Measurements from ENCODE around the gene TRIO. TPM values are rescaled to one million over a fixed set of nuclear protein-coding genes. Genes with fewer than 3 reads are reported as not detected.

Gene TRIO
- total and polyA plus RNA-seq, 2 donors (not counting 3 experiments of a cell fraction or from before 2014, with no cell fraction given) = 82.9 to 248 TPM

DNA sequence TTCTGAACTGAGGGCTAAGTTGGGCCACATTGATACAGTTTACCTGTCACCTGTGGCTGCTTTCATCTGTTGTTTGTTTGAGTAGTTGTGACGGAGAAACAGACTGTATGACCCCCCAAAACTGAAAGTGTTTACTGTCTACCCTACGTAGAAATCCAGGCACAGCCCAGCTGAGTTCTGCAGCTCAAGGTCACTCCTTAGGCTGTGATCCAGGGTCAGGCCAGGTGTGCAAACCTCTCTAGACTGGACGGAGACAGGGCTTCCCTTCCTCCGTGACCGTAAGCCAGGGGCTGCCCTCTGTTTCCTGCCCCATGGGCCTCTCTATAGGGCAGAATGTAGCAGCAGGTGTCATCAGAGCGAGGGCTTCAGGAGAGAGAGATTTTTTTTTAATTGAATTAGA is 230.5 kb downstream of the TRIO start:
- no peaks in the 10 kb centered on the region for H4K20me1 ChIP-seq (replicated peaks; ENCODE audit: control insufficient read depth, extremely low read depth, insufficient read depth, low read length)
- no peaks in the 10 kb centered on the region for H3K27me3 ChIP-seq (ENCODE audit: control insufficient read depth in 2 of 2, insufficient read depth in 2 of 2, low read length in 2 of 2)
- no peak overlapping the region for H3K27ac ChIP-seq (ENCODE audit: insufficient read depth, low read depth, low read length)
- ChIA-PET POLR2A (no interaction called here), CTCF (interaction anchor here (1.8 to 3.1 kb wide), 2 partner anchors 24 to 275 kb away, joined by 4 to 14 read pairs; no protein-coding TSS in a partner anchor)
- intact Hi-C loops (cut with micrococcal nuclease) (no loop called here), dilution Hi-C loops (cut with MboI; ENCODE audit: extremely low pct_ligation_motif_present, low sequenced_read_pairs) (no loop called here)
- no peaks in the 10 kb centered on the region for H3K9me1 ChIP-seq (replicated peaks; ENCODE audit: control insufficient read depth, extremely low read depth, insufficient read depth, low read length)
- FAIRE-seq = no peak
- TF ChIP-seq POLR2A (IDR thresholded peaks at IDR 0.05; ENCODE audit: low read depth, low read length) (no peak), GATA2 (IDR thresholded peaks at IDR 0.05; ENCODE audit: insufficient read depth, insufficient read length, low read depth, low read length) (no peak), POLR2AphosphoS5 (IDR thresholded peaks at IDR 0.05; ENCODE audit: insufficient read depth, low read depth, low read length) (no peak), FOS (IDR thresholded peaks at IDR 0.05; ENCODE audit: borderline replicate concordance, insufficient read depth, low read length) (no peak), MAX (IDR thresholded peaks at IDR 0.05; ENCODE audit: insufficient read depth, insufficient read length) (no peak), MYC (IDR thresholded peaks at IDR 0.05; ENCODE audit: low read depth, low read length) (no peak), EZH2 (IDR thresholded peaks at IDR 0.05; ENCODE audit: borderline replicate concordance, low read depth, low read length, severe bottlenecking) (no peak), JUN (IDR thresholded peaks at IDR 0.05; ENCODE audit: borderline replicate concordance, insufficient read depth, insufficient read length, low read depth) (no peak)
- TF ChIP-seq, protein P1, sequence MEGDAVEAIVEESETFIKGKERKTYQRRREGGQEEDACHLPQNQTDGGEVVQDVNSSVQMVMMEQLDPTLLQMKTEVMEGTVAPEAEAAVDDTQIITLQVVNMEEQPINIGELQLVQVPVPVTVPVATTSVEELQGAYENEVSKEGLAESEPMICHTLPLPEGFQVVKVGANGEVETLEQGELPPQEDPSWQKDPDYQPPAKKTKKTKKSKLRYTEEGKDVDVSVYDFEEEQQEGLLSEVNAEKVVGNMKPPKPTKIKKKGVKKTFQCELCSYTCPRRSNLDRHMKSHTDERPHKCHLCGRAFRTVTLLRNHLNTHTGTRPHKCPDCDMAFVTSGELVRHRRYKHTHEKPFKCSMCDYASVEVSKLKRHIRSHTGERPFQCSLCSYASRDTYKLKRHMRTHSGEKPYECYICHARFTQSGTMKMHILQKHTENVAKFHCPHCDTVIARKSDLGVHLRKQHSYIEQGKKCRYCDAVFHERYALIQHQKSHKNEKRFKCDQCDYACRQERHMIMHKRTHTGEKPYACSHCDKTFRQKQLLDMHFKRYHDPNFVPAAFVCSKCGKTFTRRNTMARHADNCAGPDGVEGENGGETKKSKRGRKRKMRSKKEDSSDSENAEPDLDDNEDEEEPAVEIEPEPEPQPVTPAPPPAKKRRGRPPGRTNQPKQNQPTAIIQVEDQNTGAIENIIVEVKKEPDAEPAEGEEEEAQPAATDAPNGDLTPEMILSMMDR (IDR thresholded peaks at IDR 0.05; ENCODE audit: extremely low read depth in 1 of 2, insufficient read depth in 1 of 2, low read depth in 1 of 2, low read length in 2 of 2) = no peak
- H2AFZ ChIP-seq (ENCODE audit: low read depth, low read length) = no peak overlapping the region
- peaks cover 5% of the 10 kb centered on the region for H3K79me2 ChIP-seq (ENCODE audit: control insufficient read depth, insufficient read depth, low read length)
- no peak for DNase-seq (ENCODE audit: low read depth, low spot score)
- no peaks in the 10 kb centered on the region for H3K9me3 ChIP-seq (replicated peaks; ENCODE audit: control insufficient read depth, insufficient read depth, low read length)
- BruUV-seq (replicated peaks) = no TSS peak
- H3K4me1 ChIP-seq (ENCODE audit: control insufficient read depth, extremely low read depth, insufficient read depth, low read length) = no peaks in the 10 kb centered on the region
- H3K9ac ChIP-seq (replicated peaks; ENCODE audit: extremely low read depth, insufficient read depth, low read length) = no peak overlapping the region
- H3K36me3 ChIP-seq (ENCODE audit: control insufficient read depth in 2 of 2, extremely low read depth in 1 of 2, insufficient read depth in 2 of 2, low read length in 2 of 2) = peaks cover 33 to 41% of the 10 kb centered on the region in 2 experiments
- no peak overlapping the region for H3K4me3 ChIP-seq (replicated peaks in 1 of 3; ENCODE audit: insufficient read depth in 1 of 3, low read depth in 1 of 3, low read length in 3 of 3)
- H3K4me2 ChIP-seq (ENCODE audit: insufficient read depth, low read length) = no peak overlapping the region
